Measurements from ENCODE around the gene WDFY2.

DNA sequence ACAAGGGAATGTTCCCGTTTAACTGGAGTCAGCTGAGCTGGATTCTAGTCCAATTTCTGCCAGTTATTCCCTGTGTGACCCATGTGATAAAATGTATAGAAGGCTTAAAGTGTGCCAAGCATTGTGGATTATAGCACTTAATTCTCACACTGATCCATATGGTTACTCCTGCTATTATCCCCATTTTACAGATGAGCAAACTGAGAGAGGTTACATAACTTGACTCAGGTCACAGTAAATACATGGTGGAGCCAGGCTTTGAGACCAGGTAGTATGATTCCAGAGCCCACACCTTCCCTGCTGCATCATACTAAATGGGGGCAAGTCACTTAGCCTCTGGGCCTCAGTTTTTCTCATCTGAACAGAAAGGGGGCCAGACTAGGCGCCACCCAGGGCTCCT is 221.7 kb downstream of the WDFY2 start:
- TF ChIP-seq CTCF (IDR thresholded peaks at IDR 0.05; ENCODE audit: low read depth, low read length) (no peak), EZH2phosphoT487 (IDR thresholded peaks at IDR 0.05; ENCODE audit: low read depth) (no peak)
